CD4-positive, alpha-beta T cell treated with Interleukin-1 beta for 1 hour (primary cell): ENCODE measurements around the gene CENPW.

ENCODE experiments used
- DNase-seq, 2 donors: peaks; one replicate each; pipeline ENCODE4 v3.0.0-alpha.2; 2020 to 2022

CENPW gene

GRCh38 chr6:126374372-126374771 lies 34.5 kb downstream of the CENPW start:
- no peak for DNase-seq

GRCh38 chr6:126376682-126377081 lies 36.8 kb downstream of the CENPW start:
- DNase-seq, result no peak

GRCh38 chr6:126377594-126378153 lies 37.8 kb downstream of the CENPW start:
- DNase-seq, result no peak

GRCh38 chr6:126380072-126380583 lies 40.2 kb downstream of the CENPW start:
- no peak for DNase-seq

- no peak for DNase-seq
These were observed 41.6 kb downstream of the CENPW start for GRCh38 chr6:126381498-126381897.

GRCh38 chr6:126383203-126383602 lies 43.3 kb downstream of the CENPW start:
- no peak for DNase-seq

- DNase-seq, result no peak
These were observed 45.6 kb downstream of the CENPW start for GRCh38 chr6:126385536-126385935.

GRCh38 chr6:126388104-126388598 lies 48.2 kb downstream of the CENPW start:
- DNase-seq, result no peak

GRCh38 chr6:126396131-126396530 lies 56.2 kb downstream of the CENPW start:
- no peak for DNase-seq
